Neural crest cell (in vitro differentiated cells): ENCODE measurements around the gene KHSRP. TPM values are rescaled to one million over a fixed set of nuclear protein-coding genes. Genes with fewer than 3 reads are reported as not detected.

Experiments used
- DNase-seq: peaks from one replicate; pipeline ENCODE4 v3.0.0; 2021; ENCODE audit warnings: low read depth, mixed read lengths, low spot score
- H3K27ac Mint-ChIP-seq: one replicate; pipeline ENCODE4 v1.8.0; 2021; ENCODE audit warnings: mild to moderate bottlenecking, mixed read lengths; ENCODE audit not compliant: unreplicated experiment
- H3K27me3 Mint-ChIP-seq: 2 replicates; pipeline ENCODE4 v1.8.0; 2021; ENCODE audit warnings: low read depth, mild to moderate bottlenecking, mixed read lengths
- H3K36me3 Mint-ChIP-seq: 2 replicates; pipeline ENCODE4 v1.8.0; 2021; ENCODE audit warnings: low read depth, mild to moderate bottlenecking, mixed read lengths
- H3K4me1 Mint-ChIP-seq: 2 replicates; pipeline ENCODE4 v1.8.0; 2021; ENCODE audit warnings: mixed read lengths
- H3K4me3 Mint-ChIP-seq: one replicate; pipeline ENCODE4 v1.8.0; 2021; ENCODE audit warnings: mild to moderate bottlenecking, mixed read lengths
- H3K9me3 Mint-ChIP-seq: 2 replicates; pipeline ENCODE4 v1.8.0; 2021; ENCODE audit warnings: mixed read lengths
- total RNA-seq: library from RNA; stranded (reverse); gene quantifications from 2 replicates; pipeline ENCODE4 v1.2.1, GENCODE V29; 2021
- TF ChIP-seq, protein P1 (sequence below): fragments of 200-600 bp; sonication (generic); conservative IDR thresholded peaks from 2 replicates; pipeline ENCODE4 v1.5.0; 2021; ENCODE audit warnings: antibody characterized with exemption, mild to moderate bottlenecking

The KHSRP gene
- total RNA-seq, 1 donor from 2014 or later: 678 TPM

DNA sequence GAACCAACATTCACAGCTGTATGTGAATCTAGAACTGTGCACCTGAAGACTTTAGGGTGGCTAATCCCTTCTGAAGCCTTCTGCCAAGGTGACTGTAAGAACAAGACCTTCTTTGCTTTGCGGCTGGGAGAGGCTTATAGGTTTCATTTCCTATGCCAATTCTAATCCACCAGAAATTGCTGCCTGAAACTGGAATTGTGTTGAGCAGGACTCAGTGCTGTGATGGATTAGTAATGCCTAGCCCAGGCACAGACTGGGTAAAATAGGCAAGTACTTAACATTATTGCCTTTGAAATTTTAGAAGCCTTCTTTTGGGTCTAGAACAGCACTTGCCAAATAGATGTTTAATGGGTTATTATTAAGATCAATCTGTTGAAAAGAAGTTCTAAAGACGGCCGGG, 23.4 kb upstream of the KHSRP start:
- Mint-ChIP-seq H3K4me1 (no peaks in the 10 kb centered on the region), H3K9me3 (no peaks in the 10 kb centered on the region), H3K27ac (no peak overlapping the region), H3K27me3 (no peaks in the 10 kb centered on the region), H3K4me3 (no peak overlapping the region), H3K36me3 (peaks cover 25% of the 10 kb centered on the region)
- no peak for DNase-seq
- TF ChIP-seq, protein P1, sequence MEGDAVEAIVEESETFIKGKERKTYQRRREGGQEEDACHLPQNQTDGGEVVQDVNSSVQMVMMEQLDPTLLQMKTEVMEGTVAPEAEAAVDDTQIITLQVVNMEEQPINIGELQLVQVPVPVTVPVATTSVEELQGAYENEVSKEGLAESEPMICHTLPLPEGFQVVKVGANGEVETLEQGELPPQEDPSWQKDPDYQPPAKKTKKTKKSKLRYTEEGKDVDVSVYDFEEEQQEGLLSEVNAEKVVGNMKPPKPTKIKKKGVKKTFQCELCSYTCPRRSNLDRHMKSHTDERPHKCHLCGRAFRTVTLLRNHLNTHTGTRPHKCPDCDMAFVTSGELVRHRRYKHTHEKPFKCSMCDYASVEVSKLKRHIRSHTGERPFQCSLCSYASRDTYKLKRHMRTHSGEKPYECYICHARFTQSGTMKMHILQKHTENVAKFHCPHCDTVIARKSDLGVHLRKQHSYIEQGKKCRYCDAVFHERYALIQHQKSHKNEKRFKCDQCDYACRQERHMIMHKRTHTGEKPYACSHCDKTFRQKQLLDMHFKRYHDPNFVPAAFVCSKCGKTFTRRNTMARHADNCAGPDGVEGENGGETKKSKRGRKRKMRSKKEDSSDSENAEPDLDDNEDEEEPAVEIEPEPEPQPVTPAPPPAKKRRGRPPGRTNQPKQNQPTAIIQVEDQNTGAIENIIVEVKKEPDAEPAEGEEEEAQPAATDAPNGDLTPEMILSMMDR: no peak

DNA sequence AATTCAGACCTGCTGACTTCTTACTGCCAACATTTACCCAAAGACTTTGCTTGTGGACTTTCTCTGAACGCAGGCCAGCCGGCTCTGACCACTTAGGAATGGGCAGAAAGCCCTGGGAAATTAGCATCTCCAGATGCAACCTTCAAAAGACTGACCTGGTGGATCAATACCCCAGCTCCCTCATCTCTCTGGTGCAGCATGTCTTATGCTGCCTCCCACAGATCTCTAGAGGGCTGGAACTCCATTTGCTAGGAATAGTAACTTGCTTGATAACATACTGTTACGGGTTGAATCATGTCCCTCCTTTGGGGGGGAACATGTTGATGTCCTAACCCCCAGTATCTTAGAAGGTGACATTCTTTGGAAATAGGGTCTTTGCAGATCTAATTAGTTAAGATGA, 21.8 kb upstream of the KHSRP start:
- Mint-ChIP-seq H3K4me3 (no peak overlapping the region), H3K9me3 (no peaks in the 10 kb centered on the region), H3K4me1 (no peaks in the 10 kb centered on the region), H3K27me3 (no peaks in the 10 kb centered on the region), H3K36me3 (peaks cover 20% of the 10 kb centered on the region), H3K27ac (no peak overlapping the region)
- no peak for DNase-seq
- TF ChIP-seq, protein P1: no peak

DNA sequence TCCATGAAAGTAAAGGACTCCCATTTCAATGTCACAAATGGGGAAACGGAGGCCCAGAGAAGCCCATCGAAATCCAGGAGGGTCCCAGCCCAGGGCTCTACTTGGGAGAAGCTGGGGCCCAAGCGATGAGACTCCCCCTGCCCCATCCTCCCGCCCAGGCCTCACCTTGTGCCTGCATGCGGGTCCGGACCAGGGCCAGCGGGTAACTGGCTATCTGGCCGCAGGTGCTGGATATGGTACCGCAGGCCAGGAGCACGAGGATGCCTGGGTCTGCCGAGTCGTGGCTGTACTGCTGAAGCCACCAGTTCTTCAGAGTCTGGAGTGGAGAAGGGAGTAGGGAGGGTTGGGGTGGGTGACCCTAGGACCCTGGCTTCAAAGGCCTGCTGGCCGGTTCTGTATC, 19.4 kb upstream of the KHSRP start:
- Mint-ChIP-seq H3K27ac (peak overlapping the region; percentile 60), H3K4me3 (no peak overlapping the region), H3K36me3 (peaks cover 18% of the 10 kb centered on the region), H3K9me3 (no peaks in the 10 kb centered on the region), H3K27me3 (no peaks in the 10 kb centered on the region), H3K4me1 (no peaks in the 10 kb centered on the region)
- TF ChIP-seq, protein P1: no peak
- no peak for DNase-seq

DNA sequence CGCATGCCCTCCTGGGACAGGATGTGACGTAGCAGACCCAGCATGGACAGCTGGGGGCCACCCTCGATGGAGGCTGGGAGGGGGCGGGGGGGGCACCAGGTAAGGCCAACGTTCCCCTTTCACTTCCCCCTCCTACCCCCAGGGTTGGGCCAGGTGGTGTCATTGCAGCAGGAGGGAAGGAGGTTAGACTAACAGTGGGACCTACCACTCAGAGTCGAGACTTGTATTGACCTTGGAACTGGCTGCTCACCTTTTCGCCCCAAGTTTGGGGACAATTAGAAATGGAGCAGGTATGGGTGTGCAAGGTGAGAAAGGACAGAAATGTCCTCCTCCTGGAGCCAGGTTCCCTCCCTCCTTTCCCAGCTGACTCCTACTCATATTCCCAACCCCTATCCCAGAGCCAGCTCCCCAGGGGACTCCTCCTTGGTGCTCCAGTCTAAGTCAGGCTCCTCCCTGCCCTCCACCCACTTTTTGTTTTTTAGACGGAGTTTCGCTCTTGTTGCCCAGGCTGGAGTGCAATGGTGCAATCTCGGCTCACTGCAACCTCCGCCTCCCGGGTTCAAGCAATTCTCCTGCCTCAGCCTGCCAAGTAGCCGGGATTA, 17.6 kb upstream of the KHSRP start:
- TF ChIP-seq, protein P1: no peak

DNA sequence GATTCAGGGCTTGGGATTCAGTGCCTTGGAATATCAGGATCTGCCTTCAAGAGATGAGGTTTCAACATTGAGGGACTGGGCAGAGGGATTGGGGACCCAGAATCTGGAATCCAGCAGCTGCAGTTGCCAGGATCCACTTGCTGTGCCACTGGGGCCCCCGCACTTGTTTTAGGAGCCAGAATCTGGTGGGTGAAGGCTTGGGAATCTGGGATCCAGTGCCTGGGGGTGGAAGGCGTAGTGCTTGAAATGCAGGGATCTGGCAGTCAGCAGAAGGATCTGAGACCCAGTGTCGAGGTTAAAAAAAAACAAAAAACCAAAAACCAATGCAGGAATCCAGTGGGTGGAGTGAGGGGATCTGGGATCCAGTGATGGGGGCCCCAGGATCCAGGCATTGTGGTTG, 16.3 kb upstream of the KHSRP start:
- TF ChIP-seq, protein P1: no peak
- DNase-seq: no peak
- Mint-ChIP-seq H3K36me3 (peaks cover 10% of the 10 kb centered on the region), H3K27me3 (no peaks in the 10 kb centered on the region), H3K4me1 (no peaks in the 10 kb centered on the region), H3K9me3 (no peaks in the 10 kb centered on the region), H3K4me3 (no peak overlapping the region), H3K27ac (no peak overlapping the region)

More for the DNA sequence above, 17.6 kb upstream of the KHSRP start:
- H3K4me1 Mint-ChIP-seq: no peaks in the 10 kb centered on the region
- no peaks in the 10 kb centered on the region for H3K27me3 Mint-ChIP-seq
- no peak overlapping the region for H3K27ac Mint-ChIP-seq
- no peak for DNase-seq
- H3K4me3 Mint-ChIP-seq: no peak overlapping the region
- no peaks in the 10 kb centered on the region for H3K9me3 Mint-ChIP-seq
- H3K36me3 Mint-ChIP-seq: peaks cover 18% of the 10 kb centered on the region
